Endothelial cell of umbilical vein (primary cell): ENCODE data around the gene MINAR1. TPM values are rescaled to one million over a fixed set of nuclear protein-coding genes. Genes with fewer than 3 reads are reported as not detected.

Source experiments
- BruUV-seq: library from RNA; stranded (reverse); fragments of 400-500 nt; replicated peaks from 2 replicates; lab custom pipeline; 2021; lab: Mats Ljungman, UMichigan
- CTCF ChIA-PET: fragments of 300-600, 350-600 bp; sonication (Branson Sonifier 250); formaldehyde crosslinking; loops from one replicate; lab custom pipeline; 2021; ENCODE audit warnings: antibody characterized with exemption, inconsistent platforms; lab: Charles Lee
- POLR2A ChIA-PET: fragments of 300-600, 350-600 bp; sonication (Branson Sonifier 250); formaldehyde crosslinking; loops from one replicate; lab custom pipeline; 2021; ENCODE audit warnings: antibody characterized with exemption, inconsistent platforms; lab: Charles Lee
- DNase-seq: peaks from one replicate; pipeline ENCODE4 v3.0.0-alpha.2; 2011; ENCODE audit warnings: low read depth, low spot score
- FAIRE-seq: peaks from 2 replicates; lab custom pipeline; 2011; peaks lifted over from hg19 to GRCh38; lab: Jason Lieb, UNC
- H2AFZ ChIP-seq: 2 replicates; pipeline ENCODE4 v1.6.0; 2012; ENCODE audit warnings: low read depth, low read length, control low read depth, inconsistent platforms
- H3K27ac ChIP-seq: 2 replicates; pipeline ENCODE4 v1.5.1; 2011; ENCODE audit warnings: low read depth, mild to moderate bottlenecking, control low read depth, low read length, moderate library complexity; ENCODE audit not compliant: insufficient read depth
- H3K27me3 ChIP-seq, 2 experiments: 2 replicates each; pipeline versions ENCODE4 v1.6.0 to v1.6.1; 2011; ENCODE audit warnings: low read length in 2 of 2, mixed read lengths in 1 of 2; ENCODE audit not compliant: control insufficient read depth in 2 of 2, insufficient read depth in 2 of 2
- H3K36me3 ChIP-seq, 2 experiments: 2 replicates in 1 of 2; 3 replicates in 1 of 2; pipeline ENCODE4 v1.5.1; 2011; ENCODE audit warnings: low read length in 2 of 2, mild to moderate bottlenecking in 1 of 2, moderate library complexity in 1 of 2; ENCODE audit not compliant: control insufficient read depth in 2 of 2, insufficient read depth in 2 of 2; ENCODE audit errors: extremely low read depth in 1 of 2
- H3K4me1 ChIP-seq: 3 replicates; pipeline ENCODE4 v1.5.1; 2011; ENCODE audit warnings: mild to moderate bottlenecking, low read length; ENCODE audit not compliant: control insufficient read depth, insufficient read depth; ENCODE audit errors: extremely low read depth
- H3K4me2 ChIP-seq: 2 replicates; pipeline ENCODE4 v1.6.1; 2011; ENCODE audit warnings: low read length, control low read depth, mixed read lengths; ENCODE audit not compliant: insufficient read depth
- H3K4me3 ChIP-seq, 3 experiments: fragments of 200-600 bp in 1 of 3; sonication (generic), shearing (Covaris generic) in 1 of 3; replicated peaks in 1 of 3; 2 replicates each; pipeline ENCODE4 v1.5.1; 2011 to 2016; ENCODE audit warnings: control low read depth in 3 of 3, low read length in 3 of 3, mild to moderate bottlenecking in 2 of 3, inconsistent platforms in 1 of 3, low read depth in 1 of 3, moderate library complexity in 1 of 3; ENCODE audit not compliant: insufficient read depth in 1 of 3
- H3K79me2 ChIP-seq: 2 replicates; pipeline ENCODE4 v1.6.0; 2012; ENCODE audit warnings: low read length, inconsistent platforms; ENCODE audit not compliant: control insufficient read depth, insufficient read depth
- H3K9ac ChIP-seq: replicated peaks from 2 replicates; pipeline ENCODE3; 2011; ENCODE audit warnings: low read length, control low read depth; ENCODE audit not compliant: insufficient read depth; ENCODE audit errors: extremely low read depth
- H3K9me1 ChIP-seq: replicated peaks from 3 replicates; pipeline ENCODE4 v1.6.0; 2011; ENCODE audit warnings: mild to moderate bottlenecking, low read length; ENCODE audit not compliant: control insufficient read depth, insufficient read depth; ENCODE audit errors: extremely low read depth
- H3K9me3 ChIP-seq: replicated peaks from 2 replicates; pipeline ENCODE4 v1.5.1; 2012; ENCODE audit warnings: low read length, inconsistent platforms; ENCODE audit not compliant: control insufficient read depth, insufficient read depth
- H4K20me1 ChIP-seq: replicated peaks from 2 replicates; pipeline ENCODE3; 2011; ENCODE audit warnings: mild to moderate bottlenecking, low read length; ENCODE audit not compliant: control insufficient read depth, insufficient read depth; ENCODE audit errors: extremely low read depth
- EZH2 ChIP-seq: IDR thresholded peaks from 2 replicates; pipeline ENCODE4 v1.6.1; 2012; ENCODE audit warnings: borderline replicate concordance, low read depth, mild to moderate bottlenecking, moderate library complexity, low read length, inconsistent platforms; ENCODE audit not compliant: severe bottlenecking
- FOS ChIP-seq: IDR thresholded peaks from 2 replicates; pipeline ENCODE4 v1.6.1; 2011; ENCODE audit warnings: mild to moderate bottlenecking, low read length, moderate library complexity, borderline replicate concordance; ENCODE audit not compliant: insufficient read depth
- GATA2 ChIP-seq: IDR thresholded peaks from 2 replicates; pipeline ENCODE4 v1.7.0; 2011; ENCODE audit warnings: low read depth, mild to moderate bottlenecking, moderate library complexity, mixed read lengths, low read length; ENCODE audit not compliant: insufficient read length, insufficient read depth
- JUN ChIP-seq: IDR thresholded peaks from 2 replicates; pipeline ENCODE4 v1.6.1; 2011; ENCODE audit warnings: borderline replicate concordance, low read depth; ENCODE audit not compliant: insufficient read length, insufficient read depth
- MYC ChIP-seq: IDR thresholded peaks from one replicate; pipeline ENCODE4 v1.6.1; 2011; ENCODE audit warnings: mild to moderate bottlenecking, low read depth, low read length
- POLR2A ChIP-seq: IDR thresholded peaks from 2 replicates; pipeline ENCODE4 v1.6.1; 2012; ENCODE audit warnings: low read depth, mild to moderate bottlenecking, control low read depth, low read length
- POLR2AphosphoS5 ChIP-seq: IDR thresholded peaks from 2 replicates; pipeline ENCODE4 v1.6.1; 2012; ENCODE audit warnings: low read depth, mild to moderate bottlenecking, control low read depth, low read length, moderate library complexity; ENCODE audit not compliant: insufficient read depth
- dilution Hi-C: fragments of 300-500 bp; cut with MboI; formaldehyde crosslinking; loops from one replicate; pipeline ENCODE4 v1.15.0; 2019; ENCODE audit warnings: low sequenced_read_pairs; ENCODE audit not compliant: extremely low pct_ligation_motif_present
- intact Hi-C: fragments of 100-400 bp; cut with micrococcal nuclease; formaldehyde crosslinking; loops from one replicate; pipeline ENCODE4 v1.10.0; 2022
- polyA plus RNA-seq, 4 experiments: library from polyadenylated mRNA; depleted of rRNA in 3 of 4; stranded (reverse) in 3 of 4; unstranded in 1 of 4; fragments of >200 nt; gene quantifications; 2 replicates each; pipeline versions ENCODE4 v1.2.1 to v1.2.3, GENCODE V29; 2011 to 2012; ENCODE audit warnings: missing spikeins in 1 of 4
- total RNA-seq: library from RNA; stranded (reverse); gene quantifications from 2 replicates; pipeline ENCODE4 v1.2.3, GENCODE V29; 2021
- TF ChIP-seq, protein P1 (sequence below), 2 donors: IDR thresholded peaks; 1 replicate in 1 of 2; 2 replicates in 1 of 2; pipeline ENCODE4 v1.5.1; 2011; ENCODE audit warnings: low read length in 2 of 2, mild to moderate bottlenecking in 2 of 2, moderate library complexity in 2 of 2, control low read depth in 1 of 2, inconsistent platforms in 1 of 2, low read depth in 1 of 2; ENCODE audit not compliant: insufficient read depth in 1 of 2; ENCODE audit errors: extremely low read depth in 1 of 2

MINAR1 gene
- total and polyA plus RNA-seq, 2 donors (not counting 3 experiments of a cell fraction or from before 2014, with no cell fraction given) = 0.33 to 0.93 TPM

DNA sequence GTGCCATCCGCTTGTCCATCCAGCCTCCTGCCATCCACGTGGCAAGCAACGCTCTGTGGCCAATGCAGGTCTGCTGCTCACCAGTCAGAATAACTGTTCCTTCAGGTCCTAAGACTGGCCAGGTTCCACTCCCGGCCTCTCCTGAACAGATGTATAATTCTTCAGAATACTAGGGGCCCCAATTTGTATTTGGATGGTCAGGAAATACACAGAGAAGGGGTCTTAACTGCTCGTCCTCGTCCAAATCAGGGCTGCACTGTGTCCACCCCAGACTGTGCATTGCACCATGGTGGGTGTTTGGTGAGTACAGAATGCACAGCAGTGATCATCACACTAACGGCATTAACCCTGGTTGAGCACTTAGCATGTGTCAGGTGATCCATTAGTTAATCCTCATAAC is 46.0 kb downstream of the MINAR1 start:
- intact Hi-C loops = no loop called here
- DNase-seq = no peak
- CTCF ChIA-PET = no interaction called here
- Histone ChIP-seq H3K4me2 (no peak overlapping the region), H3K4me1 (no peaks in the 10 kb centered on the region), H4K20me1 (no peaks in the 10 kb centered on the region), H3K79me2 (no peaks in the 10 kb centered on the region), H3K36me3 (no peaks in the 10 kb centered on the region), H3K4me3 (no peak overlapping the region), H3K9me1 (no peaks in the 10 kb centered on the region), H3K9me3 (no peaks in the 10 kb centered on the region), H3K27ac (no peak overlapping the region), H3K27me3 (no peaks in the 10 kb centered on the region), H2AFZ (no peak overlapping the region), H3K9ac (no peak overlapping the region)
- BruUV-seq = no TSS peak
- dilution Hi-C loops = no loop called here
- no peak for FAIRE-seq
- TF ChIP-seq FOS = no peak
- TF ChIP-seq EZH2 = no peak
- TF ChIP-seq POLR2AphosphoS5 = no peak
- TF ChIP-seq, protein P1, sequence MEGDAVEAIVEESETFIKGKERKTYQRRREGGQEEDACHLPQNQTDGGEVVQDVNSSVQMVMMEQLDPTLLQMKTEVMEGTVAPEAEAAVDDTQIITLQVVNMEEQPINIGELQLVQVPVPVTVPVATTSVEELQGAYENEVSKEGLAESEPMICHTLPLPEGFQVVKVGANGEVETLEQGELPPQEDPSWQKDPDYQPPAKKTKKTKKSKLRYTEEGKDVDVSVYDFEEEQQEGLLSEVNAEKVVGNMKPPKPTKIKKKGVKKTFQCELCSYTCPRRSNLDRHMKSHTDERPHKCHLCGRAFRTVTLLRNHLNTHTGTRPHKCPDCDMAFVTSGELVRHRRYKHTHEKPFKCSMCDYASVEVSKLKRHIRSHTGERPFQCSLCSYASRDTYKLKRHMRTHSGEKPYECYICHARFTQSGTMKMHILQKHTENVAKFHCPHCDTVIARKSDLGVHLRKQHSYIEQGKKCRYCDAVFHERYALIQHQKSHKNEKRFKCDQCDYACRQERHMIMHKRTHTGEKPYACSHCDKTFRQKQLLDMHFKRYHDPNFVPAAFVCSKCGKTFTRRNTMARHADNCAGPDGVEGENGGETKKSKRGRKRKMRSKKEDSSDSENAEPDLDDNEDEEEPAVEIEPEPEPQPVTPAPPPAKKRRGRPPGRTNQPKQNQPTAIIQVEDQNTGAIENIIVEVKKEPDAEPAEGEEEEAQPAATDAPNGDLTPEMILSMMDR (IDR thresholded peaks at IDR 0.05; ENCODE audit: extremely low read depth in 1 of 2, insufficient read depth in 1 of 2, low read depth in 1 of 2, low read length in 2 of 2) = no peak
- TF ChIP-seq POLR2A = no peak
- no peak for TF ChIP-seq GATA2
- TF ChIP-seq MYC = no peak
- no peak for TF ChIP-seq JUN
- POLR2A ChIA-PET = no interaction called here
